Calu3 (cell line): Measurements from ENCODE around the gene HDAC4. TPM values are rescaled to one million over a fixed set of nuclear protein-coding genes. Genes with fewer than 3 reads are reported as not detected.

ENCODE experiments used
- BruUV-seq: library from RNA; stranded (reverse); fragments of 400-500 nt; replicated peaks from 2 replicates; lab custom pipeline; 2021; lab: Mats Ljungman, UMichigan
- CTCF ChIA-PET: fragments of 300-600 bp; sonication (Branson Sonifier 250); formaldehyde crosslinking; loops from one replicate; lab custom pipeline; 2022; ENCODE audit warnings: antibody characterized with exemption; lab: Charles Lee
- DNase-seq: peaks from one replicate; pipeline ENCODE4 v3.0.0; 2022
- H3K27ac Mint-ChIP-seq: one replicate; pipeline ENCODE4 v1.8.0; 2022; ENCODE audit warnings: mixed read lengths; ENCODE audit not compliant: unreplicated experiment
- H3K27me3 Mint-ChIP-seq: one replicate; pipeline ENCODE4 v1.8.0; 2022; ENCODE audit warnings: mixed read lengths; ENCODE audit not compliant: unreplicated experiment
- H3K36me3 Mint-ChIP-seq: one replicate; pipeline ENCODE4 v1.8.0; 2022; ENCODE audit warnings: mild to moderate bottlenecking, moderate library complexity, mixed read lengths; ENCODE audit not compliant: insufficient read depth, unreplicated experiment
- H3K4me1 Mint-ChIP-seq: one replicate; pipeline ENCODE4 v1.8.0; 2022; ENCODE audit warnings: mild to moderate bottlenecking, low read depth, mixed read lengths; ENCODE audit not compliant: unreplicated experiment
- H3K4me3 Mint-ChIP-seq: one replicate; pipeline ENCODE4 v1.8.0; 2022; ENCODE audit warnings: mild to moderate bottlenecking, low read depth, moderate library complexity, mixed read lengths; ENCODE audit not compliant: unreplicated experiment
- H3K9me3 Mint-ChIP-seq: one replicate; pipeline ENCODE4 v1.8.0; 2022; ENCODE audit warnings: low read depth, mixed read lengths; ENCODE audit not compliant: unreplicated experiment
- CTCF ChIP-seq: fragments of 200-600 bp; IDR thresholded peaks from one replicate; pipeline ENCODE4 v1.8.0; 2022; ENCODE audit warnings: antibody characterized with exemption; ENCODE audit not compliant: unreplicated experiment
- intact Hi-C: fragments of 100-400 bp; cut with micrococcal nuclease; formaldehyde crosslinking; loops from one replicate; pipeline ENCODE4 v1.10.0; 2022; ENCODE audit not compliant: unreplicated experiment
- total RNA-seq: library from RNA; stranded (reverse); gene quantifications from 2 replicates; pipeline ENCODE4 v1.2.3, GENCODE V29; 2022

HDAC4 gene
- total RNA-seq, 1 experiment from 2014 or later: 39.6 TPM

- Mint-ChIP-seq H3K4me1 (no peaks in the 10 kb centered on the region), H3K4me3 (no peak overlapping the region), H3K9me3 (no peaks in the 10 kb centered on the region), H3K27ac (no peak overlapping the region), H3K27me3 (peaks cover 93% of the 10 kb centered on the region), H3K36me3 (no peaks in the 10 kb centered on the region)
- CTCF ChIA-PET: interaction anchor here (0.6 to 0.7 kb wide), 2 partner anchors 45 to 1079 kb away, joined by 3 to 6 read pairs; no protein-coding TSS in a partner anchor
- intact Hi-C loops: no loop called here
- no peak for TF ChIP-seq CTCF
- DNase-seq: no peak
- no TSS peak for BruUV-seq
Observed at GRCh38 chr2:239025951-239026461, 374.8 kb downstream of the HDAC4 start.

GRCh38 chr2:239025096-239025801 lies 375.6 kb downstream of the HDAC4 start:
- Mint-ChIP-seq H3K4me1 (no peaks in the 10 kb centered on the region), H3K36me3 (no peaks in the 10 kb centered on the region), H3K27ac (no peak overlapping the region), H3K9me3 (no peaks in the 10 kb centered on the region), H3K27me3 (peaks cover 93% of the 10 kb centered on the region), H3K4me3 (no peak overlapping the region)
- no peak for TF ChIP-seq CTCF
- no peak for DNase-seq
- no TSS peak for BruUV-seq
- CTCF ChIA-PET: interaction anchor here (0.7 kb wide), 1 partner anchor 1080 kb away, joined by 3 read pairs; no protein-coding TSS in a partner anchor
- intact Hi-C loops: no loop called here

GRCh38 chr2:239024226-239024625 lies 376.6 kb downstream of the HDAC4 start:
- no peak overlapping the region for H3K4me3 Mint-ChIP-seq
- no peak overlapping the region for H3K27ac Mint-ChIP-seq
- DNase-seq: no peak
- H3K4me1 Mint-ChIP-seq: no peaks in the 10 kb centered on the region
- no peaks in the 10 kb centered on the region for H3K36me3 Mint-ChIP-seq
- no TSS peak for BruUV-seq
- no peak for TF ChIP-seq CTCF
- H3K27me3 Mint-ChIP-seq: peaks cover 91% of the 10 kb centered on the region
- no peaks in the 10 kb centered on the region for H3K9me3 Mint-ChIP-seq
- CTCF ChIA-PET: no interaction called here
- intact Hi-C loops: no loop called here

GRCh38 chr2:239022437-239023260 lies 378.2 kb downstream of the HDAC4 start:
- Mint-ChIP-seq H3K4me3 (no peak overlapping the region), H3K36me3 (no peaks in the 10 kb centered on the region), H3K27me3 (peaks cover 75% of the 10 kb centered on the region), H3K9me3 (no peaks in the 10 kb centered on the region), H3K4me1 (no peaks in the 10 kb centered on the region), H3K27ac (no peak overlapping the region)
- no peak for TF ChIP-seq CTCF
- BruUV-seq: no TSS peak
- CTCF ChIA-PET: no interaction called here
- intact Hi-C loops: no loop called here
- no peak for DNase-seq
